ENCODE results near the gene TSEN2. TPM values are rescaled to one million over a fixed set of nuclear protein-coding genes. Genes with fewer than 3 reads are reported as not detected.

TSEN2 gene
- total and polyA plus RNA-seq, 2 of the 4 experiments (the other 2 are of a cell fraction): 9.5 to 14.2 TPM

GRCh38 chr3:12486916-12487315, 2.6 kb downstream of the TSEN2 start:
- intact Hi-C loops (cut with micrococcal nuclease) (no loop called here), in situ Hi-C loops (cut with MboI; ENCODE audit: low sequenced_read_pairs) (no loop called here), dilution Hi-C loops (cut with HindIII; ENCODE audit: low sequenced_read_pairs, unreplicated experiment) (no loop called here)
- Histone ChIP-seq H3K27me3 (ENCODE audit: control insufficient read depth, insufficient read depth, low read length) (no peaks in the 10 kb centered on the region), H3K79me1 (ENCODE audit: low read depth in 1 of 2, low read length in 2 of 2) (peaks cover 8 to 18% of the 10 kb centered on the region in 2 experiments; a peak in 3 of 4 replicates), H4K91ac (ENCODE audit: insufficient read depth, low read depth, low read length) (no peak overlapping the region), H3K56ac (ENCODE audit: extremely low read depth, insufficient read depth, low read length) (no peak overlapping the region), H2BK5ac (ENCODE audit: low read depth, low read length, poor library complexity, severe bottlenecking) (no peak overlapping the region), H3K4me1 (ENCODE audit: control insufficient read depth, insufficient read depth, low read length) (no peaks in the 10 kb centered on the region), H3K14ac (replicated peaks; ENCODE audit: low read depth, low read length) (no peak overlapping the region), H3K4me2 (ENCODE audit: low read depth, low read length) (no peak overlapping the region), H3K18ac (ENCODE audit: low read depth, low read length) (no peak overlapping the region), H4K20me1 (ENCODE audit: insufficient read depth, low read length) (no peaks in the 10 kb centered on the region), H3K9me3 (ENCODE audit: control insufficient read depth, insufficient read depth, low read length) (no peaks in the 10 kb centered on the region), H3K36me3 (ENCODE audit: control insufficient read depth, insufficient read depth, low read length) (peaks cover 3% of the 10 kb centered on the region; the same call in 1 of the 2 replicates), H2AK5ac (ENCODE audit: low read depth, low read length) (no peak overlapping the region), H2BK120ac (ENCODE audit: low read depth, low read length) (no peak overlapping the region), H3K23ac (ENCODE audit: low read depth, low read length) (no peak overlapping the region), H4K5ac (ENCODE audit: low read depth, low read length) (no peak overlapping the region), H3K9ac (ENCODE audit: low read depth, low read length) (no peak overlapping the region), H2AFZ (replicated peaks; ENCODE audit: low read length, poor library complexity) (no peak overlapping the region), H3K27ac (ENCODE audit: insufficient read depth, low read length) (no peak overlapping the region), H3K9me1 (ENCODE audit: insufficient read depth, low read length) (no peaks in the 10 kb centered on the region), H2AK9ac (replicated peaks; ENCODE audit: low read depth, low read length, poor library complexity) (no peak overlapping the region), H4K8ac (ENCODE audit: low read depth in 2 of 2, low read length in 2 of 2) (no peak overlapping the region), H3K4me3 (ENCODE audit: insufficient read depth, low read depth, low read length) (no peak overlapping the region), H2BK20ac (ENCODE audit: low read depth, low read length) (no peak overlapping the region), H3K4ac (ENCODE audit: low read depth, low read length) (no peak overlapping the region), H2BK15ac (ENCODE audit: low read depth, low read length) (no peak overlapping the region)
- no peak for TF ChIP-seq RCOR1 (IDR thresholded peaks at IDR 0.05; ENCODE audit: insufficient replicate concordance, low read length)
- TF ChIP-seq CHD1 (IDR thresholded peaks at IDR 0.05; ENCODE audit: low read depth, low read length): no peak
- TF ChIP-seq CTCF (conservative IDR thresholded peaks at IDR 0.05; ENCODE audit: low read depth, low read length): no peak
- no peak for TF ChIP-seq MXI1 (IDR thresholded peaks at IDR 0.05; ENCODE audit: borderline replicate concordance, low read depth, low read length)
- no TSS peak for BruUV-seq (replicated peaks)
- CTCF ChIA-PET: no interaction called here
- whole genome bisulfite sequencing, 2 experiments (ENCODE audit: extremely low coverage in 2 of 2, insufficient read length in 1 of 2): no CpG with 5 or more reads among the region's 5 CpGs
- DNase-seq (no peak), ATAC-seq (ENCODE audit: low read depth) (no peak)
- POLR2A ChIA-PET (ENCODE audit: unreplicated experiment): no interaction called here

Data from IMR-90 (cell line).